ENCODE measurements around the gene HECW1.

GRCh38 chr7:43341132-43341531 is 228.7 kb downstream of the HECW1 start:
- no peak for TF ChIP-seq FOXP2 (optimal IDR thresholded peaks at IDR 0.05; ENCODE audit: borderline replicate concordance, extremely low read depth, extremely low read length, insufficient read depth)
- TF ChIP-seq POLR2AphosphoS5 (IDR thresholded peaks at IDR 0.05; ENCODE audit: low read depth, low read length) = no peak
- no peak for TF ChIP-seq REST (IDR thresholded peaks at IDR 0.05; ENCODE audit: insufficient read depth in 1 of 2, low read depth in 2 of 2, low read length in 2 of 2)
- no peak for TF ChIP-seq TAF1 (IDR thresholded peaks at IDR 0.05; ENCODE audit: borderline replicate concordance, insufficient read depth, low read length)
- no peak for TF ChIP-seq SIN3A (IDR thresholded peaks at IDR 0.05; ENCODE audit: borderline replicate concordance, insufficient read depth, low read length)
